HK-2 (cell line): ENCODE results near the gene MALSU1.

Experiments used
- DNase-seq: peaks from one replicate; pipeline ENCODE4 v3.0.0-alpha.2; 2018; ENCODE audit not compliant: unreplicated experiment

MALSU1 gene

DNA sequence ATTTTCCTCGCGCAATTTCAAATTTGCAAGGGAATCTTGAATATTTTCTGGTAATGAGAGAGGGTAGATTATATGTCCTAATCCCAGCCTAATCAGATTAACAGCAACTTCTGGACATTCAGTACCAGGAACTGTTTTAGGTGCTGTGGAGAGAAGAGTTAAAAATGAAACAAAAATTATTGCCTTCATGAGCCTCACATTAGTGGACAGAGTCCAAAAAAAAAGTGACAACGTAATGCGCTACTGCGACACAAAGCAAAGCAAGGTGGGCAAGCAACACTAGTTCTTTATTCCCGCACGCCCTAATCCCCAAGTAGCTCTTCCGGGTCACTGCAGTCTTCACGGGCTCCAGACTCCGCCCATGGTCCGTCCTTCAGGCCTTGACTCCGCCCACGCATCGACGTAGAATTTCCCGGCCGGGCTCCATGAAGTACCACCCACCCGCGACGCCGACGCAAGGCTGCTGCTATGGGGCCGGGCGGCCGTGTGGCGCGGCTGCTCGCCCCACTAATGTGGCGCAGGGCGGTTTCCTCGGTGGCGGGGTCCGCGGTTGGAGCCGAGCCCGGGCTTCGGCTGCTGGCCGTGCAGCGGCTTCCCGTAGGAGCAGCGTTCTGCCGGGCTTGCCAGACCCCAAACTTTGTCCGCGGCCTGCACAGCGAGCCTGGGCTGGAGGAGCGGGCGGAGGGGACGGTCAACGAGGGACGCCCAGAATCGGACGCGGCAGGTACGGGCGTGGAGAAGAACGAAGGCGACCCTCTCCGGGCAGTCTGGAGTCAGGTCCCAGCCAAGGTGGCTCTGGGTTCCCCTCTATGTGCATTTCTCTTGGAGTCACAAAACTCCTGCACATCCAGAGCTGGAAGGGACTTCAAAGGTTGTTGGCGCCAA is at the start of gene MALSU1:
Gene MALSU1 (plus strand): TSS at position 455 of the 885 bp plus-strand sequence. CDS start 14 bp downstream, at position 469.
- peak; percentile 95 for DNase-seq

DNA sequence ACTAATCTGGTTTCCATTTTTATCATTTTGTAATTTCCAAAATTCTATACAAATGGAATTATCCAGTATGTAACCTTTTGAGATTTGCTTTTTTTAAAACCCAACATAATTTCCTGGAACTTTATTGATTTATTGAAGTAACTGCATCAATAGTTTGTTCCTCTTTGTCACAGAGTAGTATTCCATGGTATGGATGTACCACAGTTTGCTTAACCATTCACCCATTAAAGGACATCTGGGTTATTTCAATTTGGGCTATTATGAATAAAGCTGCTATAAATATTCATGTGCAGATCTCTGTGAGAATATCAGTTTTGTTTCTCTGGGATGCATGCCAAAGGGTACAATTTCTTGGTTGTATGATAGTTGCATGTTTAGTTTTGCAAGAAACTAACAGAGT is 49.7 kb upstream of the MALSU1 start:
- no peak for DNase-seq

DNA sequence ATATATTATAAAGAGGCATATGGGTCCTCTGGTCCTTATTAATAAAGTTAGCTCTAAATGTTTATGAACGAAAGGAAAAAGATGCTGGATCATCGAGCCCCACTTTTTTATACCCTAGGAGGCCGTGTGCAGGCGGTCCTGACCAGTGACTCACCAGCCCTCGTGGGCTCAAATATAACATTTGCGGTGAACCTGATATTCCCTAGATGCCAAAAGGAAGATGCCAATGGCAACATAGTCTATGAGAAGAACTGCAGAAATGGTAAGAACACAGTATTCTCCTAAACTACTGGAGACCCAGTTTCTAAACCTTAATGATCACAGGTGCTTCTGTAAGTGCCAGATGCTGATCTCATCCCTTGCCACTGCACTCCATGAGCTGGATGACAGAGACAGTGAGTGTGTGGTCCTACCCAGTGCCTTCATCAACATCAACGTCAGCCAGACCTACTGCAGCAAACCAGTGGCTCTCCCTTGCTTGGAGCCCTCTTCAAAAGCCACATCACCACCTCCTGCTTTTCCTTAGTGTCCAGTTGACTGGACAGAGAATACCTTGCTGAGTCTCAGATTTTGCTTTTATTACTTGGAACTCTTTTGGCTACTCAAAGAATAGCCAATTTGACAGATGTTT is 45.0 kb upstream of the MALSU1 start:
- DNase-seq: no peak

DNA sequence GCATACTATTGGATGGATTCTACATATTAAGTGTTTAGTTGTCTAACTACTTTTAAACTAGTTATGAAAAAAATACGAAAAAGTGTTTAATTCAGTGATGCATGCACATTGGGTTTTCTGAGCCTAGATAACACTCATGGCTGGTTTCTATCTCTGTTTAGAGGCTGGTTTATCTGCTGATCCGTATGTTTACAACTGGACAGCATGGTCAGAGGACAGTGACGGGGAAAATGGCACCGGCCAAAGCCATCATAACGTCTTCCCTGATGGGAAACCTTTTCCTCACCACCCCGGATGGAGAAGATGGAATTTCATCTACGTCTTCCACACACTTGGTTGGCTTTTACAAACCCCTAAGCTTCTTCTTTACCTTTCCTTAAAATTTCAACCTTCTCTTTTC is 42.4 kb upstream of the MALSU1 start:
- no peak for DNase-seq

DNA sequence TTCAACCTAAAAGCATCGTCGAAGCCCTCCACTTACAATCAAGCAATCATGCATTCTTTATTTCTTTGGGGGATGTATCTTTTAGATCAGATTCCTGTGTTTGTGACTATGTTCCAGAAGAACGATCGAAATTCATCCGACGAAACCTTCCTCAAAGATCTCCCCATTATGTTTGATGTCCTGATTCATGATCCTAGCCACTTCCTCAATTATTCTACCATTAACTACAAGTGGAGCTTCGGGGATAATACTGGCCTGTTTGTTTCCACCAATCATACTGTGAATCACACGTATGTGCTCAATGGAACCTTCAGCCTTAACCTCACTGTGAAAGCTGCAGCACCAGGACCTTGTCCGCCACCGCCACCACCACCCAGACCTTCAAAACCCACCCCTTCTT is 38.8 kb upstream of the MALSU1 start:
- no peak for DNase-seq

DNA sequence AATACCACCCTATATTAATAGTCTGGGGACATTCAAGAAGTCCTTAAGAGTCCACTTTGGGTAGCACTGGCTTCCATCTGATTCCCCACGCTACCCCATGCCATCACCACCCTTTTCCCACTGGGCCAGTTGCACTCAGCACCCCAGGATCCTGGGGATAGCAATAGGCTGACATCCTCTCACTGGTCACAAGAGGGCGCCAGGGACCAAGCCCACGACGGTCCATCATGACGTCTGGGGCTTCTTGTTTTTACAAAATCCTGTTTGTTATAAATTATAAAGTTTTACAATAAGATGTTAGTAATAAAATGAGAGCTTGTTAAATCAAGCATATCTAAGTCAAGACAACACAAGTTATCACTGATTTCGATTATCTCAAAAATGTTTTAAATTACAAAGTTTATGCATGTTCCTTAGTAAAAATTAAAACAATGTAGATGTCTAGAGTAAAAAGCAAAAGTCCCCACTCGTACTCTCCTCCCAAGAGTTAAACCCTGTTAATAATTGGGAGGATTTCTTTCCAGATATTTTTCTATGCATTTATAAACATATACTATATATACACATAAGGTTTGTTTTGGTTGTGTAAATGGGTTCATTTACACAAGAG is 37.2 kb upstream of the MALSU1 start:
- peak; percentile 58 for DNase-seq

DNA sequence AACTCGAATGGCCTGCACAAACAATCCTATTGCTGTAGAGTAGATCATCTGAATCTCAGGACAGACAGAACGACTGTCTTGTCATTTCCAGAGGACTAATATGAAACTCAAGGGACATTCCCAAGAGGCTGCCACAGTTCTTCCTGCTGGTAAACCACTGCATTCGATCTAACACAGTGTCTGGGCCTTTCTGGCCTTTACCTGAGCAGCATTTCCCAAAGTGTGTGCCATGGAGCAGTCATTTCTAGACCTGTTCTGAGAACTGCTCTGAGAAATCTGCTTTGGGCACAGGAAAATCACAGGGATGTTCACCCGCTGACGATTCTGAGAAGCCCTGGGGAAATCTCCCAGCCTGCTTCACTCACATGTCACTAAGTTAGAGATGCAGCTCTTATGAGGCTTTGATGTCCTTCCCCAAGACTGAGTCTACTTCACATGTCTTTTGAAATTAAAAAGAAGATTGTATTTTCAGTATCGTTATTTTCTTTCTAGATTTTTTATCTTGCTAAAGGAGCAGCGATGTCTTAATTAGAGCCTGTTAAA is 34.2 kb upstream of the MALSU1 start:
- no peak for DNase-seq

DNA sequence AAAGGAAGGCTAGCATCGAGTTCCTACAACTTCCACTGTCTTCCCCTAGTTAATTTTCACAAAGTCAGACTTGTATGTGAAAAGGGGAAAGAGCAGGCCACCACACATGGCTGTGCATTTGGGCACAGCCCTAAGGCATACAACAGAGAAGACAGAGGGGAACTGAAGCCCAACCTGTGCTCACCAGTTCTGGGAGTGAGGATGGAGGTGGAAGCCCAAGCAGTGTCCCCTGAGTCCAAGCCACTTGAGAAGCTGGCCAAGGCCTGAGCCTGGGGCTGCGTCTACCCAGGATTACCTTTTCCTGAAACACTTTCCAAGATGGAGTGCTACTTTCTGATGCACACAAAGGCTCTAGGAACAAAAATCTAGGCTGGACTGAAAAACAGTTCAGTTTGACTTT is 32.2 kb upstream of the MALSU1 start:
- DNase-seq: no peak

DNA sequence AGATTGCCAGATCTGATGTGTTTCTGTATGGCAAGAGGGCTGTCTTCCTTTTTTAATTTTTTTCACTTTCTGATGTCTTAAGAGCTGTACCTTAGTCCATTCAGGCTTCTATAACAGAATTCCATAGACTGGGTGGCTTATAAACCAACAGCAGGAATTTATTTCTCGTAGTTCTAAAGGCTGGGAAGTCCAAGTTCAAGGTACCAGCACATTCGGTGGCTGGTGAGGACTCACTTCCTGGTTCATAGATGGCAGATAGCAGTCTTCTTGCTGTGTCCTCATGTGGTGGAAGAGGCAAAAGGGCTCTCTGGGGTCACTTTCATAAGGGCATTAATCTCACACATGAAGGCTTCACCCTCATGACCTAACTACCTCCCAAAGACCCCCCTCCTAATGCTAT is 31.8 kb upstream of the MALSU1 start:
- no peak for DNase-seq

DNA sequence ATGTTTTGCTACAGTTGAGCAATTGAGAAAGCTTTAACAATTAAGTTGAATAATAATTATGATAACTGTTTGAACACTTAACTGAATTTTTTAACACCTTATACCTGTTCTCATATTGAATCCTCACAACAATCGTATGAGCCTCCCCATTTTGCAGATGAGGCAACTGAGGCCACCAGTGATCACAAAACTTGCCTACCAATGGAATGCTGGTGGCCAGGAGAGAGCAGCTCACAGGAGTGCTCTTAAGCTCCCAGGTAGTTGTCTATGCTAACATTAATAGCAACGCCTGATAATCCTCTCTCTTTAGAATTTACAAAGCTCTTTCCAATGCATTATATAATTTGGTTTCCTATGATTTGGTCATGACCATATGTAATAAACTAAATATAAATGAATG is 31.0 kb upstream of the MALSU1 start:
- no peak for DNase-seq

DNA sequence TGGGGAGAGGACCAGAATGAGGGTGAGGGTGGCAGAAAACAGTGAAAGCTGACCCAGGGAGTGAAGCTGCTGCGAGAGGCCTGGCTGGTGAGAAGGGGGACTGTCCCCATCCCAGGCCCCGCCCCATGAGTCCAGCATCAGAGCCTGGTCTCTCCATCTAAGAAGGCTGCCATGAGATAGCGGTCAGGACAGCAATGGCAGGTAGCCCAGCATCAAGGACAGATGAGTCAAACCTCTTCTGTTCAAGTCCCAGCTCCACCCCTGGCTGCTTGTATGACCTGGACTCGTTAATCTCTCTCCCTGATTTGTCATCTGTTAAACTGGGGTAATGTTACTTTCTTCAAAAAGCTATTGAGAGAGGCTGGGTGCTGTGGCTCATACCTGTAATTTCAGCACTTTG is 30.4 kb upstream of the MALSU1 start:
- no peak for DNase-seq

DNA sequence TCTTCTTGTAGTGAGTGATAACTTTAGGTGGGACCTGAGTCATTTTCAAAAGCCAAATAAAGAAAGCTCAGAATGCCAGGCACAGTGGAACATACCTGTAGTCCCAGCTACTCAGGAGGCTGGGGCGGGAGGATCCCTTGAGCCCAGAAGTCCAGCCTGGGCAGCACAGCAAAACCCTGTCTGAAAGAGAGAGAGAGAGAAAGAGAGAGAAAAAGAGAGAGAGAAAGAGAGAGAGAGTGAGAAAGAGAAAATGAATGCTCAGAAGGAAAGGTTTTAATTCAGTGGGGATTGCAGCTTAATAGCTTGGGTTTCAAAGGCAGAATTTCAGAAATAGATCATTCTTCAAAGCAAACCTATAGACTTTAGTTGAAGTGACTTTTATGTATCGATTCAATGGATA is 26.9 kb upstream of the MALSU1 start:
- DNase-seq: no peak

DNA sequence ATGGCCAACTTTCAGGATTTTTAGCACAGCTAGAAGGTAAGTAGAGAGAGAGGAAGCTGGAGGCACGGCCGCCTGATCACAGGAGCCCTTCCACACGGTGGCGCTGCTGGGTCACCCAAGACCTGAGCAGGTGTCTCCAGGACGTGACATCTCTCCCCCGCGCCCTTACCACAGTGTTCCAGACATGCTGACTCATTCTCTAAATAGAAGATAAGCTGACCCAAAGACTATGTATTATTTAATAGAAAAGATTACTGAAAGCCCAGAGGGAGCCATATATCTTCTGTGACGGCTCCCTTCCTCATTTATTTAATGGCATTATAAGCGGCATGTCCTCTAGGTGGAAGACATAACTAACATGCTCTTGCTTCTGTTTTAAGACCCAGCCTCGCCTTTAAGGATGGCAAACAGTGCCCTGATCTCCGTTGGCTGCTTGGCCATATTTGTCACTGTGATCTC is 26.0 kb upstream of the MALSU1 start:
- peak; percentile 89 for DNase-seq

DNA sequence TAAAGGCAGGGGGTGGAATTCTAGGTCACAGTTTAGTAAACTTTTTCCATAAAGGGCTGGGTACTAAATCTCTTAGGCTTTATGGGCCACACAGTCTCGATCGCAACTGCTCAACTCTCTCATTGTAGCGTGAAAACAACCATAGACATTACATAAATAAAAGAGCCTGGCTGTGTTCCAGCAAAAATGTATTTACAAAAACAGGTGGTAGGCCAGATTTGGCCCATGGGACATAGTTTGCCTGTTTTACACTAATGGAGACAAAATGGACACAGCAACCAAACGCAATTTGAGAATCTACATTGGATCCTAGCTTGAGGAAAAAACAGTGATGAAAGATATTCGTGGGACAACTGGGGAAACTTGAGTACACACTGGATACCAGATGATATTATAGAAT is 23.2 kb upstream of the MALSU1 start:
- DNase-seq: no peak

DNA sequence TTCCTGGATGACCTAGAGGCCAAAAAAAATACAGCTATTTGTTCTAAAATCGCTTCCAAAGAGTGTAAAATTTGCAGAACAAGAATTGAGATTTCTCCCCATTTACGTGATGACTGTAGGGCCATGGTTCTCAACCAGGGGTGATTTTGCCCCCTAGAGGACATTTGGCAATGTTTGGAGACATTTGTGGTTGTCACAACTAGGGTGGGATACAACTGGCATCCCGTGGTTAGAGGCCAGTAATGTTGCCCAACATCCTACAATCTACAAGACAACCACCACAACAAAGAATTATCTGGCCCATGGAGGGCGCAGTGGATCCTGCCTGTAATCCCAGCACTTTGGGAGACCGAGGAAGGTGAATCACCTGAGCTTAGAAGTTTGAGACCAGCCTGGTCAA is 22.8 kb upstream of the MALSU1 start:
- no peak for DNase-seq

DNA sequence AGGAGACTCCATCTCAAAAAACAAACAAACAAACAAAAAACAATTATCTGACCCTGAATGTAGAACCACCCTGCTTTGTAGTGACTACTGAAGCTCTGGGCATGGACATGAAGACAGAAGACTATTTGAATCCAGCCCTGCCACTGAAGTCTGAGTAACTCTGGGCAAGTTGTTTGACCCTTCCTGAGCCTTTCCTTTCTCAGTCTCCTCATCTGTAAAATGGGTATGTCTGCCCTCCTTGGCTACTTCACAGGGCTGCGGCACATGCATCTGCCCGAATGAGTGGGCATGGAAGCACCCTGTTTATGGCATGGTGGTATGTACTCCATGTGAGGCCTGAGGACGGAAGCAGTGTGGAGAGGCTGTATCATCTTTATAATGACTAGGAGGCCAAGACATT is 22.2 kb upstream of the MALSU1 start:
- no peak for DNase-seq

DNA sequence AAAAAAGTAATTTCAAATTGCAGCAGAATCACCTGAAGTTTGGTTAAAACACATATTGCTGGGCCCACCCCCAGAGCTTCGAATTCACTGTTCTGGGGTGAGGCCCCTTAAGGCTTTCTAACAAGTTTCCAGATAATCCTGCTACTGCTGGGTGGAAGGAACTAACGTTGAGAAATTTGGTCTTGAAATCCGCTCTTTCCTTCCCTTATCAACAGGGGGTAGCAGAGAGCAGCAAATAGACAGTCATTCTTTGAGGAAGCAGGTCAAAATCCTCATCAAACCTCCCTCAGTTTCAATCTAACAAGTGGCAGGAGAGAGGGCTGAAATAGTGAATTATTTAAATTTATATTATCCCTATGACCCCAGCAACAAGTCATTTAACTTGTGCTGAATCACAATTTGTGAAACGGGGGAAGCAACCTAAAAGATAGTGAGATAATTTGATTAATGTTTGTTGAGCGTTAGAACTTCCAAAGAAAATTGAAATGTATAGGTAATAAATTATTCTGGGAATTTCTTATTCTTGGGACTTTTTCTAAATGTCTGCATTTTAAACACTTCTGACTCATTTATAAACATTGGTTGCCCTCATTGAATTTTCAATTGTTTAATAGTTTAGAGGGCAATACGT is 21.7 kb upstream of the MALSU1 start:
- peak; percentile 22 for DNase-seq

DNA sequence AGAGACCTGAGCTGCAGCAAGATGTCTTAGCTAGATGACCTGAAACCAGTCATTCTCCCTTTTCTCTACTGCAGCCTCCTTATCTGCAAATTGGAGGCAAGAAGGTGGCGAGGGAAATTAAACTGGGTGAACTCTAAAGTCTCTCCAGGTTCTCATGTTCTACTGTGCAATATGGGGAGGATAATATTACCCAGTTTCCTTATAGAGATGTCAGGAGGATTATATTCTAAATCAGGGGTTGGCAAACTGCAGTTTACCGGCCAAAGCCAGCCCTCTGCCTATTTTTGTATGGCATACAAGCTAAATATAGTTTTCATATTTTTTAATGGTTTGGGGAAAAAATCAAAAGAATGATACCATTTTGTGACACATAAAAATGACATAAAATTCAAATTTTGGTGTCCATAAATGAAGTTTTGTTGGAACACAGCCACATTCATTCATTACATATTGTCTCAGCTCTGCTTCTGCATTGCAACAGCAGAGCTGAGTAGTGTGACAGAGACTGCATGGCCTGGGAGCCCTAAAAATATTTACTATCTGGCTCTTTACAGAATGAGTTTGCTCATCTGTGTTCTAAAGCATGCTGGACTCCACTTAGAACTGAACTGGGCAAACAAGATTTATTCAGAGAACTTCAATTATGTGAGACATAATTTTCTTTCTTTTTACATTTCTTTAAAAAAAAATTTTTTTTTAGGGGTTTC is 19.2 kb upstream of the MALSU1 start:
- DNase-seq: no peak

DNA sequence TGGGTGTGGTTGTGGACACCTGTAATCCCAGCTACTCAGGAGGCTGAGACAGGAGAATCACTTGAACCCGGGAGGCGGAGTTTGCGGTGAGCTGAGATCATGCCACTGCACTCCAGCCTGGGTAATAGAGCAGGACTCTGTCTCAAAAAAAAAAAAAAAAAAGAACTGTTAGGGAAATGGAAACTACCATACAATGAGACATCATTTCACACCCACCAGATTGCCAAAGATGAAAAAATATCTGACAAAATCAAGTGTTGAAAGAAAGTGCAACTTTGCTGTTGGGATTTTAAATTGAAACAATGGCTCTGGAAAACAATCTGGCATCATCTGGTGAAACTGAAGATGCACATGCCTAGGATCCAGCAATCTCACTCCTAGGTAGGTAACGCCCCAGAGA is 16.1 kb upstream of the MALSU1 start:
- no peak for DNase-seq

DNA sequence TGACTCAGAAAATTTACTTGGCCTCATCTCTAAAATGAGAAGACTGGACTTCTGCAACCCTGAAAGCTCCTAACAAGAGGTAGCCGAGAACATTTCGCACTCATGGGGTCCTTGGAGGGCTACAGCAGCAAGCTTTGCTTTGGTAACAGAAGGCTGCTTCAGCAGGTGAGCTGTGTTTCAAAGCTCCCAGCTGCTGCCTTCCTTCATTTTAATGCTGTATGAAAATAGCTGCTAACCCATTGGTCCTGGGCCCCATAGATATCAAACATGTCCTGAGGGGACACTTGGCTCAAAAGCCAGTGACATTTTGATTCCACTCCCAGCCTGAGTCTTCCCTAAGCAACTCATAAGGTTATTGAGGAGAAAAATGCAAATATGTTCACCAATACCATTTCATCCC is 14.3 kb upstream of the MALSU1 start:
- no peak for DNase-seq
